DOHH2 (cell line): Measurements from ENCODE around the gene DUSP16.

ENCODE experiments used
- H3F3A ChIP-seq: fragments of 200-600 bp; sonication (generic), shearing (Covaris generic); 2 replicates; pipeline ENCODE4 v1.6.0; 2016; ENCODE audit warnings: antibody characterized with exemption, mild to moderate bottlenecking; ENCODE audit not compliant: control insufficient read depth, insufficient read depth
- H3K27ac ChIP-seq: fragments of 200-600 bp; sonication (generic); 2 replicates; pipeline ENCODE4 v1.5.1; 2014; ENCODE audit warnings: low read depth, mild to moderate bottlenecking, low read length, moderate library complexity
- H3K27me3 ChIP-seq: fragments of 200-600 bp; sonication (generic); 2 replicates; pipeline ENCODE4 v1.6.1; 2014; ENCODE audit warnings: mild to moderate bottlenecking, low read length, mixed read lengths; ENCODE audit not compliant: control insufficient read depth
- H3K36me3 ChIP-seq: fragments of 200-600 bp; sonication (generic); 2 replicates; pipeline ENCODE4 v1.6.1; 2014; ENCODE audit warnings: mild to moderate bottlenecking, low read length, moderate library complexity, mixed read lengths; ENCODE audit not compliant: control insufficient read depth
- H3K4me1 ChIP-seq: fragments of 200-600 bp; sonication (generic); 2 replicates; pipeline ENCODE4 v1.6.1; 2014; ENCODE audit warnings: mild to moderate bottlenecking, low read length, mixed read lengths; ENCODE audit not compliant: control insufficient read depth
- H3K4me2 ChIP-seq: fragments of 200-600 bp; sonication (generic); 2 replicates; pipeline ENCODE4 v1.6.0; 2014; ENCODE audit warnings: mild to moderate bottlenecking, low read length, moderate library complexity
- H3K4me3 ChIP-seq: fragments of 200-600 bp; sonication (generic); 2 replicates; pipeline ENCODE4 v1.5.1; 2014; ENCODE audit warnings: mild to moderate bottlenecking, low read length, mixed read lengths
- H3K79me2 ChIP-seq: fragments of 200-600 bp; sonication (generic); 2 replicates; pipeline ENCODE4 v1.6.1; 2014; ENCODE audit warnings: mild to moderate bottlenecking, low read length, mixed read lengths; ENCODE audit not compliant: control insufficient read depth
- H3K9me2 ChIP-seq: fragments of 200-600 bp; sonication (generic); replicated peaks from 2 replicates; pipeline ENCODE4 v1.6.1; 2014; ENCODE audit warnings: mild to moderate bottlenecking, low read length, mixed read lengths; ENCODE audit not compliant: control insufficient read depth
- H3K9me3 ChIP-seq: fragments of 200-600 bp; sonication (generic); 2 replicates; pipeline ENCODE4 v1.6.1; 2014; ENCODE audit warnings: antibody characterized with exemption, low read length, mixed read lengths; ENCODE audit not compliant: control insufficient read depth, insufficient read depth
- H4K20me1 ChIP-seq: fragments of 200-600 bp; sonication (generic); 2 replicates; pipeline ENCODE4 v1.6.0; 2014; ENCODE audit warnings: low read depth, mild to moderate bottlenecking, antibody characterized with exemption, low read length, moderate library complexity; ENCODE audit not compliant: control insufficient read depth, insufficient read depth
- CTCF ChIP-seq: fragments of 200-600 bp; sonication (generic); IDR thresholded peaks from one replicate; pipeline ENCODE4 v1.5.1; 2014; ENCODE audit warnings: antibody characterized with exemption, mild to moderate bottlenecking, low read depth, low read length; ENCODE audit not compliant: poor library complexity, severe bottlenecking
- EZH2phosphoT487 ChIP-seq: fragments of 200-600 bp; sonication (generic); IDR thresholded peaks from 2 replicates; pipeline ENCODE4 v1.6.1; 2017; ENCODE audit warnings: borderline replicate concordance, mild to moderate bottlenecking, antibody characterized with exemption, low read length, moderate library complexity, mixed read lengths

Gene DUSP16

GRCh38 chr12:12450043-12450471, 112.6 kb downstream of the DUSP16 start:
- Histone ChIP-seq H3K4me3 (no peak overlapping the region), H3K36me3 (no peaks in the 10 kb centered on the region), H3K79me2 (no peaks in the 10 kb centered on the region), H3K4me2 (no peak overlapping the region), H3K27ac (no peak overlapping the region), H3K27me3 (no peaks in the 10 kb centered on the region), H3F3A (no peaks in the 10 kb centered on the region), H3K9me2 (no peaks in the 10 kb centered on the region), H3K9me3 (no peaks in the 10 kb centered on the region), H3K4me1 (no peaks in the 10 kb centered on the region), H4K20me1 (no peaks in the 10 kb centered on the region)
- TF ChIP-seq EZH2phosphoT487: no peak
- TF ChIP-seq CTCF: no peak

GRCh38 chr12:12449533-12450025, 113.1 kb downstream of the DUSP16 start:
- Histone ChIP-seq H3K79me2 (no peaks in the 10 kb centered on the region), H3F3A (no peaks in the 10 kb centered on the region), H3K4me2 (no peak overlapping the region), H3K4me1 (no peaks in the 10 kb centered on the region), H3K36me3 (no peaks in the 10 kb centered on the region), H3K27ac (no peak overlapping the region), H3K9me3 (no peaks in the 10 kb centered on the region), H4K20me1 (no peaks in the 10 kb centered on the region), H3K4me3 (no peak overlapping the region), H3K27me3 (no peaks in the 10 kb centered on the region), H3K9me2 (no peaks in the 10 kb centered on the region)
- TF ChIP-seq EZH2phosphoT487 (no peak), CTCF (no peak)

GRCh38 chr12:12447837-12448236, 114.8 kb downstream of the DUSP16 start:
- TF ChIP-seq CTCF: no peak
- TF ChIP-seq EZH2phosphoT487: no peak

More at GRCh38 chr12:12447837-12448236, 114.8 kb downstream of the DUSP16 start:
- H3K4me2 ChIP-seq: no peak overlapping the region
- H3K9me3 ChIP-seq: no peaks in the 10 kb centered on the region
- H4K20me1 ChIP-seq: no peaks in the 10 kb centered on the region
- H3K4me3 ChIP-seq: no peak overlapping the region
- H3K27ac ChIP-seq: no peak overlapping the region
- H3K79me2 ChIP-seq: no peaks in the 10 kb centered on the region
- no peaks in the 10 kb centered on the region for H3K36me3 ChIP-seq
- H3F3A ChIP-seq: no peaks in the 10 kb centered on the region
- H3K4me1 ChIP-seq: no peaks in the 10 kb centered on the region
- no peaks in the 10 kb centered on the region for H3K27me3 ChIP-seq
- no peaks in the 10 kb centered on the region for H3K9me2 ChIP-seq
